DND-41 (cell line): ENCODE measurements around the gene TSC22D1.

Source experiments
- ATAC-seq: fragments of 200-7000 bp; cut with Tn5 transposase; 3 replicates; pipeline ENCODE4 v1.9.1; 2021; ENCODE audit warnings: low read depth; ENCODE audit not compliant: insufficient read depth
- DNase-seq: peaks from one replicate; pipeline ENCODE4 v3.0.0-alpha.2; 2020
- H2AFZ ChIP-seq: 2 replicates; pipeline ENCODE4 v1.6.0; 2012; ENCODE audit warnings: low read depth, low read length
- H3K27ac ChIP-seq: 2 replicates; pipeline ENCODE4 v1.5.1; 2012; ENCODE audit warnings: low read length, inconsistent platforms
- H3K27me3 ChIP-seq: fragments of 200-600 bp; sonication (generic); 2 replicates; pipeline ENCODE4 v1.6.0; 2012; ENCODE audit warnings: low read length, mild to moderate bottlenecking, inconsistent platforms; ENCODE audit not compliant: insufficient read depth, poor library complexity
- H3K36me3 ChIP-seq: 2 replicates; pipeline ENCODE4 v1.5.1; 2012; ENCODE audit warnings: low read length, inconsistent platforms; ENCODE audit not compliant: insufficient read depth
- H3K4me1 ChIP-seq: 2 replicates; pipeline ENCODE4 v1.5.1; 2012; ENCODE audit warnings: mild to moderate bottlenecking, low read length; ENCODE audit not compliant: insufficient read depth
- H3K4me2 ChIP-seq: 2 replicates; pipeline ENCODE4 v1.6.0; 2012; ENCODE audit warnings: mild to moderate bottlenecking, moderate library complexity, low read length, inconsistent platforms; ENCODE audit not compliant: insufficient read depth
- H3K4me3 ChIP-seq, 2 experiments: fragments of 200-600 bp in 1 of 2; shearing (Covaris generic) in 1 of 2; 2 replicates each; pipeline ENCODE4 v1.5.1; 2012 to 2016; ENCODE audit warnings: inconsistent platforms in 2 of 2, low read length in 2 of 2, mild to moderate bottlenecking in 2 of 2, low read depth in 1 of 2, moderate library complexity in 1 of 2
- H3K79me2 ChIP-seq: 2 replicates; pipeline ENCODE4 v1.6.0; 2012; ENCODE audit warnings: low read length, inconsistent platforms; ENCODE audit not compliant: insufficient read depth
- H3K9ac ChIP-seq: 2 replicates; pipeline ENCODE4 v1.6.0; 2012; ENCODE audit warnings: low read depth, mild to moderate bottlenecking, inconsistent platforms, low read length, moderate library complexity
- H3K9me3 ChIP-seq: 2 replicates; pipeline ENCODE4 v1.5.1; 2012; ENCODE audit warnings: low read length, moderate library complexity, mild to moderate bottlenecking, inconsistent platforms; ENCODE audit not compliant: insufficient read depth, severe bottlenecking
- H4K20me1 ChIP-seq: 2 replicates; pipeline ENCODE4 v1.6.0; 2012; ENCODE audit warnings: low read length; ENCODE audit not compliant: insufficient read depth
- CTCF ChIP-seq: IDR thresholded peaks from 2 replicates; pipeline ENCODE4 v1.5.1; 2012; ENCODE audit warnings: borderline replicate concordance, low read length, moderate library complexity, mild to moderate bottlenecking; ENCODE audit not compliant: poor library complexity, severe bottlenecking; ENCODE audit errors: extremely low read depth
- EZH2 ChIP-seq: IDR thresholded peaks from 3 replicates; pipeline ENCODE4 v1.6.1; 2012; ENCODE audit warnings: borderline replicate concordance, low read depth, mild to moderate bottlenecking, moderate library complexity, low read length, inconsistent platforms; ENCODE audit not compliant: severe bottlenecking

TSC22D1 gene

DNA sequence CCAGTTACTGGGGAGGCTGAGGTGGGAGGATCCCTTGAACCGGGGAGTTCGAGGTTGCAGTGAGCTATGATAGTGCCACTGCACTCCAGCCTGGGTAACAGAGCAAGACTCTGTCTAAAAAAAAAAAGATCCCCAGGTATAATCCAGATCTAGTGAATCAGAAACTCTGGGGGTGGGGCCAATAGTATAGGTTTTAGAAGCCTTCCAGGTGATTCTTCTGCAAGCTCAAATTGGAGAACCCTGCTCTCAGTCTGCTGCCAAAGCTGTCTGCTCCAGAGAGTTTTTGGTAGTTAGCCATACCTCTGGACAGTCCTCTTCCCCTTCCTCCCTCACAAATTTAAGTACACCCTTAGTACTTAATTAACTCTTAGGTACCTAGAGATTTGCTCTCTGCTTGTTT, 174.6 kb downstream of the TSC22D1 start:
- Histone ChIP-seq H2AFZ (no peak overlapping the region), H3K36me3 (no peaks in the 10 kb centered on the region), H3K27ac (no peak overlapping the region), H3K9ac (no peak overlapping the region), H3K4me2 (no peak overlapping the region), H3K4me3 (no peak overlapping the region), H3K9me3 (no peaks in the 10 kb centered on the region), H3K79me2 (no peaks in the 10 kb centered on the region), H3K27me3 (no peaks in the 10 kb centered on the region), H4K20me1 (no peaks in the 10 kb centered on the region), H3K4me1 (no peaks in the 10 kb centered on the region)
- DNase-seq (no peak), ATAC-seq (no peak)
- TF ChIP-seq CTCF, result no peak
- no peak for TF ChIP-seq EZH2

- no peaks in the 10 kb centered on the region for H3K9me3 ChIP-seq
- no peak overlapping the region for H3K4me2 ChIP-seq
- no peaks in the 10 kb centered on the region for H3K4me1 ChIP-seq
- H3K36me3 ChIP-seq, result no peaks in the 10 kb centered on the region
- H2AFZ ChIP-seq, result no peak overlapping the region
- TF ChIP-seq CTCF, result no peak
- TF ChIP-seq EZH2, result no peak
- H3K4me3 ChIP-seq, result no peak overlapping the region
- H3K27me3 ChIP-seq, result no peaks in the 10 kb centered on the region
- ATAC-seq (no peak), DNase-seq (no peak)
- H3K27ac ChIP-seq, result no peak overlapping the region
- H3K9ac ChIP-seq, result no peak overlapping the region
- no peaks in the 10 kb centered on the region for H3K79me2 ChIP-seq
- H4K20me1 ChIP-seq, result no peaks in the 10 kb centered on the region
Measured at GRCh38 chr13:44400736-44401135, 175.4 kb downstream of the TSC22D1 start.

- no peak overlapping the region for H2AFZ ChIP-seq
- no peaks in the 10 kb centered on the region for H4K20me1 ChIP-seq
- H3K9me3 ChIP-seq, result no peaks in the 10 kb centered on the region
- no peaks in the 10 kb centered on the region for H3K79me2 ChIP-seq
- H3K9ac ChIP-seq, result no peak overlapping the region
- no peak overlapping the region for H3K27ac ChIP-seq
- no peaks in the 10 kb centered on the region for H3K4me1 ChIP-seq
- no peaks in the 10 kb centered on the region for H3K36me3 ChIP-seq
- H3K4me3 ChIP-seq, result no peak overlapping the region
- no peak for TF ChIP-seq CTCF
- no peak for TF ChIP-seq EZH2
- no peaks in the 10 kb centered on the region for H3K27me3 ChIP-seq
- no peak overlapping the region for H3K4me2 ChIP-seq
- ATAC-seq (no peak), DNase-seq (no peak)
Measured at GRCh38 chr13:44399074-44399473, 177.1 kb downstream of the TSC22D1 start.

- Histone ChIP-seq H3K9me3 (no peaks in the 10 kb centered on the region), H3K27me3 (no peaks in the 10 kb centered on the region), H3K9ac (no peak overlapping the region), H3K27ac (no peak overlapping the region), H3K36me3 (no peaks in the 10 kb centered on the region), H4K20me1 (no peaks in the 10 kb centered on the region), H3K4me2 (no peak overlapping the region), H3K79me2 (no peaks in the 10 kb centered on the region), H3K4me1 (no peaks in the 10 kb centered on the region), H2AFZ (no peak overlapping the region), H3K4me3 (no peak overlapping the region)
- DNase-seq (no peak), ATAC-seq (no peak)
- no peak for TF ChIP-seq CTCF
- no peak for TF ChIP-seq EZH2
Measured at GRCh38 chr13:44398606-44399005, 177.5 kb downstream of the TSC22D1 start.
